MV-4-11 (cell line): ENCODE results near the gene GALNT16.
"Not testable (repeated sequence)": the region's sequence is repeated elsewhere in the genome, so short reads cannot be mapped to it uniquely, and the experiment has no call there.

Source experiments
- DNase-seq: peaks from one replicate; lab custom pipeline; 2025; lab: John Stamatoyannopoulos, UW

The GALNT16 gene

GRCh38 chr14:69363964-69364363 lies 104.0 kb downstream of the GALNT16 start:
- DNase-seq, result no peak

GRCh38 chr14:69364378-69364777 lies 104.4 kb downstream of the GALNT16 start:
- DNase-seq, result no peak

DNA sequence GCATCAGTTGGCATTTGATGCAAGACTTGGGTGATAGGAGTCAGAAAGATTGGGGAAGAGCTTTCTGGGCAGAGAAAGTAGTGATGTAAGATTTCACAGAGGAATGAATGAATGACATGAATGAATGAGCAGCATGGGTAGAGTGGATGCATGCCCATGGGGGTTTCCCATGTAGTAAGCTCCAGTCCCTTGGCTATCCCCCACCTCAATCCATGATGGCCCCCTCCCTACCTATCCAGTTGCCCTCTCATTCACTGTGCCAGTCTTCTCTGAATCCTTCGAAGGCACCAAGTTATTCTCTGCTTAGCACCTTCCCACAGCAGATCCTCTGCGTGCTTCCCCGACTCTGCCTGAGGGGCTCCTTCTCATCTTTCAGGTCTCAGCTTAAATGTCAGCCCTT lies 106.1 kb downstream of the GALNT16 start:
- no peak for DNase-seq

- no peak for DNase-seq
Measured at GRCh38 chr14:69366761-69367160, 106.8 kb downstream of the GALNT16 start.

- DNase-seq, result no peak
Measured at GRCh38 chr14:69368381-69368780, 108.4 kb downstream of the GALNT16 start.

DNA sequence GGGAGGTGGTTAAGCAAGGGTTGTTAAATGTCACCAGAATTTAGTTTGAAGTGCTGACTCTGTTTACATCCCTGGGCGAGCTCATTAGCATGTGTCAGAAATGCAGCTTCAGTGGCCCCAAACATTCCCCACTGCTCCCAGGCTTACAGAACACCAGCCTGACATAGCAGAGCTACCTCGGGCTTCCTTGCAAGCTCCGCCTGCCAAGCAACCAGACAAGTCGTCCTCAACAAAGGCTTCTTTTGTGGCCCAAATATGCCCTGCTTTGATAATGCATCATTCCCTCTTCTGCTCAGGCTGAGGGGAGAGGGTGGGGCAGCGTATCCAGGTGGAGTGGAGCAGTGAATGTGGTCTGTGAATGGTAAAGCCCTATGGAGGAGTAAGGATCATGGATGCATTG lies 110.1 kb downstream of the GALNT16 start:
- no peak for DNase-seq

DNA sequence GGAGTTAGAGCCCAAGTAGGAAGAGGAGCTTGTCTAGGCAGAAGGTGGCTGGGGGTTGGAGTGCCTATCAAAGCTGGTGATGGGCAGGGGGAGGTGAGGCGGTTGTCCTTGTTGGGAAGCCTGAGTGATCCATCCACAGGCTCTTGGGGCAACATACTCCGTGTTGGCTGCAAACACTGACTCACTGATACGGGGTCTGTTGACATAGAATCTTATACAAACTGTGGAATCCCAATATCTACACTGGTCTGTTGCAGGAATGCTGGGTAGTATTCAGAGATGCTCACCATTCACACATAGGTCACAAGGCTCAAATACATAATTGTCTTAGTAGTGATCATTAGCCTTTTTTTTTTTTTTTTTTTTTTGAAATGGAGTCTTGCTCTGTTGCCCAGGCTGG lies 112.2 kb downstream of the GALNT16 start:
- no peak for DNase-seq

DNA sequence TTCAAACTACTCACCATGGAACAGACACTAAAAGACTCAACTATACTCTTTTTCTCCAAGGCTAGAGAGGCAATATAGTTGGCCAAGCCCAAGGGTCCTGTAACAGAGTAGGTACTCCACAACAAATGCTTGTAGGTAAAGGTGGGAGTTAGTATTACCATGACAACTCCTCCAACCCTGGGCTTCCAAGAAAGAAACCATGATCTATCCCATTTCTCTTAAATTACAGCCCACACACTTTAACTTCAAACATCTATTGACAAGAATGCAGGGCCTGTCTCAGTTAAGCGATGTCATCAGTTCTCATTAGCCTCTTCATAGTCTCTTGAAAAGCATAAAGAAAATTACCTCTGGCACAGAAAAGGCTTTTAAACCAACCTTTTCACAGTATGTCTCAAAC lies 113.1 kb downstream of the GALNT16 start:
- DNase-seq, result no peak

GRCh38 chr14:69374235-69374634 lies 114.3 kb downstream of the GALNT16 start:
- no peak for DNase-seq

DNA sequence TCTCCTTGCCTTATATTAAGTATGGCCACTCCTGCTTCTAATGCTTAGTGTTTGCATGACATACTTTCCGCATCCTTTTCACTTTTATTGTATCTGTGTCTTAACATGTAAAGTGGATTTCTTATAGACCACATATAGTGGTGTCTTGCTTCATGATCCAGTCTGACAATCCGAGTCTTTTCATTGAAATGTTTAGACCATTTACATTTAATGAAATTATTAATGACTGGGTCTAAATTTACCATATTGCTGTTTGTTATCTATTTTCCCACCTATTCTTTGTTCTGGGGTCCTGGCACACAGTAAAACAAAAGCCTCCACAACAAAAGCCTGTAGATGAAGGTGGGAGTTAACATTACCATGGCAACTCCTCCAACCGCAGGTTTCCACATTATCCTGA lies 115.2 kb downstream of the GALNT16 start:
- DNase-seq, result no peak

DNA sequence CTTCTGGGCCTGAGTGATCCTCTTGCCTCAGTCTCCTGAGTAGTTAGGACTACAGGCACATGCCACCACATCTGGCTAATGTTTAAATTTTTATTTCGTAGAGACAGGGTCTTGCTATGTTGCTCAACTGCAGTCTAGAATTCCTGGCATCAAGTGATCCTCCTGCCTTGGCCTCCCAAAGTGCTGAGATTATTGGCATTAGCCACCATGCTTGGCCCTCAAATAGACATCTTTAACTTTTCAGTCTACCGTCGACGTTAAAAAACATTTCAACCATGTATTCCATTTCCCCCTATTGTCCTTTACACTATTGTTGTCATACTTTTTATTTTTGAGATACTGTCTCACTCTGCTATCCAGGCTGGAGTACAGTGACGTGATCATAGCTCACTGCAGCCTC lies 115.8 kb downstream of the GALNT16 start:
- DNase-seq, result no peak

DNA sequence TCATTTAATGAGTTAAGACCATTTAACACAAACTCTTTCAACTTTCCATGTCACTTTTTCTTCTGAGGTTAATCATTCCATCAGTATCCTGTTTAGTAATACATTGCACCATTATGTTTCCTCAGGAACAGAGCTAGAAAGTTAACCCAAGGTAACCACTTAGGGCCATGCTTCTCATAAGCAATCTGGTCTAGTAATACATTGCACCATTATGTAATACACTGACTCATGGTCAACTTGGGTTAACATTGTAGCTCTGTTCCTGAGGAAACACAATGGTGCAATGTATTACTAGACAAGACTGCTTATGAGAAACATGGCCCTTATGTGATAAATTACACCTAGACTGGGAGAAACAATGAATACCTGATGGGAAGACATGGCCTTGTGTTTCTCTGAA lies 116.5 kb downstream of the GALNT16 start:
- DNase-seq, result peak; percentile 88

GRCh38 chr14:69378274-69378673 lies 118.3 kb downstream of the GALNT16 start:
- no peak for DNase-seq

GRCh38 chr14:69387311-69387710 lies 127.4 kb downstream of the GALNT16 start:
- no peak for DNase-seq

DNA sequence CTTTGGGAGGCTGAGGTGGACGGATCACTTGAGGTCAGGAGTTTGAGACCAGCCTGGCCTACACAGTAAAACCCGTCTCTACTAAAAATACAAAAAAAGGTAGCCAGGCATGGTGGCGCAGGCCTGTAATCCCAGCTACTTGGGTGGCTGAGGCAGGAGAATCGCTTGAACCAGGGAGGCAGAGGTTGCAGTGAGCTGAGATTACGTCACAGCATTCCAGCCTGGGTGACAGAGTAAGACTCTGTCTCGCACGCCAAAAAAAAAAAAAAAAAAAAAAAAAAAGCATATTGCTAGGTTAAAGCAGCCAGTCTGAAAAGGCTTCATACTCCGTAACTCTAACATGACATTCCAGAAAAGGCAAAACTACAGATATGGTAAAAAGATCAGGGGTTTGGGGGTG lies 131.4 kb downstream of the GALNT16 start:
- DNase-seq, result not testable (repeated sequence)

DNA sequence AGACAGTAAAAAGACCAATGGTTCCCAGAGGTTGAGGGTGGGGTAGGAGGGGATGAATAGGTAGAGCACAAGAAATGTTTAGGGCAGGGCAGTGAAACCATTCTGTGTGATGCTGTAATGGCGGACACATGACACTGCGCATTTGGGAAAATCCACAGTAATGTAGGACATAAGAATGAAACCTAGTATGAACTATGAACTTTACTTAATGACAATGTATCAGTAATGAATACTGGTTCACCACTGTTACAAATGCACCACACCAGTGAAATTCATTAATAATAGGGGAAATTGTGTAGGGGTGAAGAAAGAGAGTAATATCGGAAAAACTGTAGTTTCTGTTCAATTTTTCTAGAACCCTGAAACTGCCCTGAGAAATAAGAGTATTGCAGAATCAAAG lies 132.5 kb downstream of the GALNT16 start:
- DNase-seq, result no peak

DNA sequence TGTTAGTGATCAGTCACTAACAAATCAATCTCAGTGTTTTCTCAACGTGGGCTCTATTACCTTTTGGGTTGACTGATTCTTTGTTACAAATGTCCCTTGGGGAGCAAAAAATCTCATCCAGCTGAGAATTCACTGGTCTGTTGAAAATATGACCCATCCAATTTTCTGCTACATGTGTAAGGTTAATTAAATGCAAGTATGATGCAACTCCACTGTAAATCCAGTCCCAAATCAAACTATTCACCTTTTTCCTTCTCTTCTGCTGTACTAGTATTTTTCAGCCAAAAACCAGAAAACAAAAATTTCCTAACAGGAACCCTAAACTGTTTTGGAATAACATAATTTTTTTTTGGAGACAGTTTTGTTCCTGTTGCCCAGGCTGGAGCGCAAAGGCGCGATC lies 136.0 kb downstream of the GALNT16 start:
- DNase-seq, result no peak

DNA sequence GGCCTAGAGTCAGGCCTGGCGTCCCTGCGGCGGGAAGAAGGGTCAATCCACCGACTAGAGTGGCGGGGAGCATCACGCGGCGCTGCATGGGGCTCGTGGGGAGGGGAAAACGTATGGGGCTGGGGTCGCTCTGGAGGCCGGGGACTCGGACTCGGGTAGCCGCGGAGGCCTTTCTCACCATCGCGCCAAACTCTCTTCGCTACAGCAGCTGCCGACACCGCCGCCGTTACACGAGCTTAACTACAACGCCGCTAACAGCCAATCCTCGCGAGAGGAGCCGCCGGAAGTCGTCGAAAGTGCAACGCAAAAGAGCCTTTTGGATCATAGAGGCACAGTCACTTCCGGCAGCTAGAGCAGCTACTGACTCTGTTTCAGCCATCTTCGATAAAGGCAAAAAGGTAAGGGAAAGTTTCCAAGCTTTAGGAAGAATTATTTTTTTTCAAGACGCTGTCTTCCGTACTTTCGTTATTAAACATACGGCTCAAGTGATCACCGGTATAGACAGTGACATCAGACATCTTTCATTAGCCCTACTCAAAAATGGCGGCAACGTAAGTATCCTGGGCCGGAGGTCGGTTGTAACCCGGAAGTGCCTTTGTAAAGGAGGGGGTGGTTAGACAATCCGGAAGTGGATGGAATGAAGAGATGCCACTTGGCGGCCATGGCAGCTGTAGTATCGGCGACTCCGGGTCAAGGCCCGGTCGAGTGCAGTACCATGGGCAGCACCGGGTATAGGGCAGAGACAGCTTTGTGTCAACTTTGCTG lies 138.3 kb downstream of the GALNT16 start, which contains the start of the genes ERH and SLC39A9:
ERH (minus strand) TSS at position 247 of the 765 bp plus-strand sequence; CDS start at position 181, 66 bp downstream.
SLC39A9 (plus strand) TSS at position 640 of the 765 bp plus-strand sequence. CDS start 678 bp downstream, outside the sequence.
- peak; percentile 98 for DNase-seq

- DNase-seq, result no peak
Measured at GRCh38 chr14:69398818-69399210, 138.9 kb downstream of the GALNT16 start.

DNA sequence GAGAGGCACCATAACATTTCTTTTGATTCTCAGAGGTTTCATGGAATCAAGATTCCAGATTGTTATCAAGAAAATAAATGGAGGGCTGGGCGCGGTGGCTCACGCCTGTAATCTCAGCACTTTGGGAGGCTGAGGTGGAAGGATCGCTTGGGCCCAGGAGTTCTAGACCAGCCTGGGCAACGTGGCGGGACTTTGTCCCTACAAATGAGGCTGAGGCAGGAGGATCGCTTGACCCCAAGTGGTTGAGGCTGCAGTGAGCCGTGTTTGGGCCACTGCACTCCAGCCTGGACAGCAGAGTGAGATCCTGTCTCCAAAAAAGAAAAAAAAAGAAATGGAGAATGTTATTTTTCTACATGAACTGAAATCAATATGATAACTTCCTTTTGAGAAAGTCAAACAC lies 139.8 kb downstream of the GALNT16 start:
- DNase-seq, result no peak

GRCh38 chr14:69400154-69400553 lies 140.2 kb downstream of the GALNT16 start:
- no peak for DNase-seq

DNA sequence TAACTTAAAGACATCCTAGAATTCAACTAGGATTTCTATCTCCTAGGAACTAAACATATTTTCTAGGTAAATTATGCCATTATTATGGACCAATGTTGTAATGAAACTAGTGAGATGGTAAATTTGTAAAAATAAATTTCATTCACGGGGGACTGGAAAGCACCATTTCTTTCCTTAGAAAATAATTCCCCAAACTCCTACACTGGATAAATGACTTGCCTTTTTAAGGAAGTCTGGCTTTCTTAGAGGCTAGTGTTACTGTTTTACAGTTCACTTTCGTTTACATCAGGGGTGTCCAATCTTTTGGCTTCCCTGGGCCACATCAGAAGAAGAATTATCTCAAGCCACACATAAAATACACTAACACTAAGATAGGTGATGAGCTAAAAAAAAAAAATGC lies 141.9 kb downstream of the GALNT16 start:
- DNase-seq, result no peak

- no peak for DNase-seq
Measured at GRCh38 chr14:69404478-69404877, 144.5 kb downstream of the GALNT16 start.

GRCh38 chr14:69404883-69405282 lies 144.9 kb downstream of the GALNT16 start:
- DNase-seq, result no peak
